GM13976 (cell line): ENCODE data around the gene SRP68.

Experiments
- DNase-seq: peaks from one replicate; pipeline ENCODE4 v3.0.0; 2012; ENCODE audit warnings: low spot score
- CTCF ChIP-seq: IDR thresholded peaks from 2 replicates; pipeline ENCODE4 v1.5.1; 2012; ENCODE audit warnings: borderline replicate concordance, mild to moderate bottlenecking; ENCODE audit not compliant: insufficient read depth; ENCODE audit errors: extremely low read depth, missing control alignments, control extremely low read depth
- in situ Hi-C: fragments of 300-500 bp; cut with MboI; formaldehyde crosslinking; loops from one replicate; pipeline ENCODE4 v1.12.0; 2022; ENCODE audit warnings: low sequenced_read_pairs, mixed read lengths, inconsistent platforms; ENCODE audit not compliant: unreplicated experiment

Gene SRP68

GRCh38 chr17:76022285-76022684 is 50.0 kb downstream of the SRP68 start:
- no peak for DNase-seq
- in situ Hi-C loops: no loop called here
- no peak for TF ChIP-seq CTCF

GRCh38 chr17:76019833-76020467 is 52.4 kb downstream of the SRP68 start:
- TF ChIP-seq CTCF: no peak
- in situ Hi-C loops: loop anchor here (10.0 kb wide), 1 partner anchor 95 kb away; no protein-coding TSS in a partner anchor
- no peak for DNase-seq

- in situ Hi-C loops: loop anchor here (10.0 kb wide), 1 partner anchor 96 kb away; no protein-coding TSS in a partner anchor
- no peak for DNase-seq
- TF ChIP-seq CTCF: no peak
These were observed 53.5 kb downstream of the SRP68 start for GRCh38 chr17:76018801-76019200.

- in situ Hi-C loops: loop anchor here (10.0 kb wide), 1 partner anchor 96 kb away; no protein-coding TSS in a partner anchor
- TF ChIP-seq CTCF: no peak
- no peak for DNase-seq
These were observed 54.0 kb downstream of the SRP68 start for GRCh38 chr17:76018340-76018680.

GRCh38 chr17:76017481-76018339 is 54.6 kb downstream of the SRP68 start:
- in situ Hi-C loops: loop anchor here (10.0 kb wide), 1 partner anchor 97 kb away; no protein-coding TSS in a partner anchor
- TF ChIP-seq CTCF: no peak

GRCh38 chr17:76014925-76015261 is 57.4 kb downstream of the SRP68 start:
- no peak for TF ChIP-seq CTCF
- in situ Hi-C loops: loop anchor here (5.0 to 10.0 kb wide), 2 partner anchors 100 to 103 kb away; no protein-coding TSS in a partner anchor

More at GRCh38 chr17:76017481-76018339, 54.6 kb downstream of the SRP68 start:
- DNase-seq: no peak

More at GRCh38 chr17:76014925-76015261, 57.4 kb downstream of the SRP68 start:
- DNase-seq: no peak
